ENCODE measurements around the gene USP48. TPM values are rescaled to one million over a fixed set of nuclear protein-coding genes. Genes with fewer than 3 reads are reported as not detected.

Gene USP48
- total and polyA plus RNA-seq, 2 of the 13 experiments (the other 11 are each of a cell fraction or from before 2014, with no cell fraction given) = 30.4 to 30.7 TPM

GRCh38 chr1:21782868-21783678 is at the start of gene USP48 (continued):
- TF ChIP-seq MLX (CRISPR knock-in tag; IDR thresholded peaks at IDR 0.05) (peak; percentile 60), ZMYM4 (CRISPR knock-in tag; IDR thresholded peaks at IDR 0.05) (no peak; the same call in none of the 2 replicates), ZNF781 (CRISPR knock-in tag; IDR thresholded peaks at IDR 0.05; ENCODE audit: borderline replicate concordance, not compliant biosample characterization) (peak; percentile 71), ZBTB43 (CRISPR knock-in tag; conservative IDR thresholded peaks at IDR 0.05) (no peak; the same call in 1 of the 2 replicates), ZFX (CRISPR knock-in tag; IDR thresholded peaks at IDR 0.05; ENCODE audit: low read depth) (peak; percentile 90), MTA1 (CRISPR knock-in tag; IDR thresholded peaks at IDR 0.05; ENCODE audit: borderline replicate concordance) (peak; percentile 11; the same call in 1 of the 2 replicates), XRCC5 (optimal IDR thresholded peaks at IDR 0.05; ENCODE audit: low read length) (peak; percentile 16), ZNF432 (CRISPR knock-in tag; IDR thresholded peaks at IDR 0.05; ENCODE audit: borderline replicate concordance) (no peak), SAP130 (CRISPR knock-in tag; IDR thresholded peaks at IDR 0.05; ENCODE audit: low read depth) (peak; percentile 73), ZFP82 (CRISPR knock-in tag; IDR thresholded peaks at IDR 0.05; ENCODE audit: borderline replicate concordance) (peak; percentile 95), ZNF275 (CRISPR knock-in tag; IDR thresholded peaks at IDR 0.05; ENCODE audit: borderline replicate concordance) (peak; percentile 82; the same call in 1 of the 2 replicates), TEAD2 (CRISPR knock-in tag; IDR thresholded peaks at IDR 0.05) (no peak), RFX5 (IDR thresholded peaks at IDR 0.05; ENCODE audit: low read depth, low read length) (peak; percentile 41; the same call in 1 of the 2 replicates), GLMP (CRISPR knock-in tag; IDR thresholded peaks at IDR 0.05; ENCODE audit: borderline replicate concordance) (no peak), ZBTB8A (CRISPR knock-in tag; IDR thresholded peaks at IDR 0.05; ENCODE audit: borderline replicate concordance, low read depth) (no peak), HOXA5 (CRISPR knock-in tag; IDR thresholded peaks at IDR 0.05) (peak; percentile 37; the same call in 1 of the 2 replicates), ZHX1 (CRISPR knock-in tag; IDR thresholded peaks at IDR 0.05; ENCODE audit: low read depth) (peak; percentile 79)
